Heart right ventricle (tissue), 16 donors: ENCODE results near the gene ANTXR1. TPM values are rescaled to one million over a fixed set of nuclear protein-coding genes. Genes with fewer than 3 reads are reported as not detected.

Source experiments
- ATAC-seq, 8 donors: fragments of 200-7000 bp; cut with Tn5 transposase; one replicate each; pipeline ENCODE4 v1.9.1; 2020; ENCODE audit warnings: mild to moderate bottlenecking in 8 of 8, moderate library complexity in 8 of 8, moderate number of reproducible peaks in 1 of 8
- DNase-seq, 2 donors: peaks; one replicate each; pipeline ENCODE4 v3.0.0-alpha.2; 2020
- H3K27ac ChIP-seq, 10 donors: fragments of 200-600 bp; sonication (generic) in 2 of 10; one replicate each; pipeline versions ENCODE4 v1.5.0 to v1.8.0; 2020 to 2022; ENCODE audit warnings: mild to moderate bottlenecking in 3 of 10
- H3K27me3 ChIP-seq, 7 donors: fragments of 200-600 bp; one replicate each; pipeline ENCODE4 v1.8.0; 2021 to 2022; ENCODE audit warnings: mild to moderate bottlenecking in 2 of 7
- H3K36me3 ChIP-seq, 9 donors: fragments of 200-600 bp; sonication (generic) in 1 of 9; one replicate each; pipeline versions ENCODE4 v1.5.0 to v1.8.0; 2020 to 2022; ENCODE audit warnings: mild to moderate bottlenecking in 2 of 9
- H3K4me1 ChIP-seq, 9 donors: fragments of 200-600 bp; sonication (generic) in 1 of 9; one replicate each; pipeline versions ENCODE4 v1.5.0 to v1.8.0; 2020 to 2022; ENCODE audit warnings: mild to moderate bottlenecking in 4 of 9
- H3K4me3 ChIP-seq, 10 donors: fragments of 200-600 bp; sonication (generic) in 2 of 10; one replicate each; pipeline versions ENCODE4 v1.5.0 to v1.8.0; 2020 to 2022; ENCODE audit warnings: mild to moderate bottlenecking in 7 of 10, moderate library complexity in 2 of 10
- H3K9me3 ChIP-seq, 11 donors: fragments of 200-600 bp in 10 of 11; sonication (generic) in 2 of 11; one replicate each; pipeline versions ENCODE4 v1.5.0 to v1.8.0; 2013 to 2022; ENCODE audit warnings: mild to moderate bottlenecking in 2 of 11, control low read depth in 1 of 11, moderate library complexity in 1 of 11
- CTCF ChIP-seq, 9 donors: fragments of 200-600 bp; sonication (generic) in 2 of 9; IDR thresholded peaks; one replicate each; pipeline versions ENCODE4 v1.5.0 to v1.8.0; 2021 to 2022; ENCODE audit warnings: antibody characterized with exemption in 9 of 9, mild to moderate bottlenecking in 5 of 9, moderate library complexity in 1 of 9
- WGBS, 2 donors: extraction: QIAGEN DNeasy Blood & Tissue Kit; methylation state at CpG; one replicate each; pipeline ENCODE4 v1.1.7; 2013; ENCODE audit warnings: inconsistent platforms in 1 of 2; 5-methylcytosine and 5-hydroxymethylcytosine counted together
- intact Hi-C, 10 donors: fragments of 100-400 bp; cut with DNase I; formaldehyde crosslinking; loops; one replicate each; pipeline versions ENCODE4 v1.11.1 to v1.14.2; 2022
- polyA plus RNA-seq, 2 donors: library from polyadenylated mRNA; stranded (reverse); fragments of 200-250 nt; gene quantifications; one replicate each; pipeline ENCODE4 v1.2.3, GENCODE V29; 2013
- total RNA-seq, 10 donors: library from RNA; stranded (reverse); fragmentation: NEBNext Ultra II Directional in 3 of 10; extraction: Animal tissue kit (Norgen Biotek cat#: 25700) in 3 of 10; gene quantifications; one replicate each; pipeline versions ENCODE4 v1.2.1 to v1.2.4, GENCODE V29; 2021 to 2023
- donor health status: Arrhythmogenic right ventricular cardiomyopathy.
- donor health status: ischemic (EF 13 %, LVEDD 7.1; RV severe dilation, severe dysfunction).
- donor health status: healthy with polysubstance abuse.
- donor health status: DM: no; HTN: yes; CAD: no.
- donor health status: DM: no; HTN: no; CAD: no.
- donor health status: ischemic (EF 25% LVEDD 6.9; RV normal size, moderate dysfunction).
- donor health status: ischemic (EF 25% LVEDD 5.7; RV mildly dilated, moderate dysfunction).
- donor health status: healthy.
- donor health status: DM: yes; HTN: yes; CAD: no.
- donor health status: Ischemic cardiomyopathy.
- donor health status: ischemic (EF 35%, LVEDD 5.7; RV mildly dilated, moderate dysfunction).
- donor health status: nonischemic (EF 11% LVEDD 7.7; RV severe dilation, severe dysfunction).
- donor health status: DM: yes; HTN: yes; CAD: no.
- donor health status: PGD.
- donor health status: ischemic (EF 29% LVEDD 5.4; RV normal size, mild dysfunction).
- donor health status: nonischemic (EF 23%, LVEDD 6.1; RV moderate dilation, normal function).

The ANTXR1 gene
- total and polyA plus RNA-seq, 12 donors, result 8.9 to 33.1 (median 24.1) TPM

DNA sequence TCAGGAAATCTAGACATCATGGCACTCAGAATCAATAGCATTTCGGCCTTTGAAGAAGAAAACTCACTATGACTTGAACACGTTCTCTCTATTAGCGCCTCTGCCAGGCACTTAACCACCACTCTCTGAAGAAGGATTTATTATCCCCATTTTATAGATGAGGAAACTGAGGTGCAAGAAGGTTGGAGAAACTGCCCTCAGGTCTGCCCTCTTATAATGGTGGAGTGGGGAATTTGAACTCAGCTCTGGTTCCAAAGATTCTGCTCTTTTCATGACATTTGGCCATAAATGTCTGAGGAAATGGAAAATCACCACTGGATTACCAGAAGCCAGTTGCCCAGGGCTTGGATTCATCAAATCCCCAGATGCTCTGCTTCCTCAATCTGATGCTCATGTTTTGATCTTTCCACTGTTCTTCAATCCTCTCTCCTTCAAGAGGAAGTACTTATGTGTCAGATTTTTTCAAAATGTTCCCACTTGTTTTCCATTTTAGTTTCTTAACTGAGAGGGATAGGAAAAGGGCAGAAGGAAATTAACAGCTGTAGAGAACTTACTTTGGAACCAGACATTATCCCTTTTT, 68.1 kb downstream of the ANTXR1 start:
- intact Hi-C loops, result no loop called here
- no peak for TF ChIP-seq CTCF (IDR thresholded peaks at IDR 0.05)
- Histone ChIP-seq H3K27ac (peak overlapping the region in 3 of 10 donors; percentile 46 to 79 (median 46)), H3K9me3 (no peaks in the 10 kb centered on the region), H3K4me3 (no peak overlapping the region), H3K27me3 (no peaks in the 10 kb centered on the region), H3K36me3 (peaks cover 0 to 15% (median 0%) of the 10 kb centered on the region in 9 donors), H3K4me1 (peaks cover 0 to 49% (median 17%) of the 10 kb centered on the region in 9 donors)
- no peak for DNase-seq
- ATAC-seq, result peak in 2 of 8 donors; percentile 29 to 36
- 98% methylated on average over 3 of the region's 3 CpGs for WGBS, 2 donors

DNA sequence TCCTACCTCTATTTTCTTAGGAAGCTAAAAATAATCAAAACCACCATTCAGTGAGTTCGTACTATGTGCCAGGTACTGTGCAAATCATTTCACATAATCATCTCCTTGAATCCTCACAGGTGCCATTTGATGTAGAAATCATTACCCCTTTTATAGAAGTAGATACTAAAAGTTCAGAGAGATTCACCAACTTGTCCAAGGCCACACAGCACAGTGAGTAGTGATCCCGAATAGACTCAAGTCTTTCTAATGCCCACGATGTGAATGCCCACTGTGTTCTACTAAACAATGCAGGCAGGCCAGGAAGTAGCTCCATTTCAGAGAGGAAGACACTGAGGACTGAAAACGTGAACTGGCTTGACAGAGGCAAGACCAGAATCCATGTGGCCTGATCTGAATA, 68.8 kb downstream of the ANTXR1 start:
- Histone ChIP-seq H3K4me3 (no peak overlapping the region), H3K27ac (peak overlapping the region in 3 of 10 donors; percentile 11 to 79 (median 27)), H3K27me3 (no peaks in the 10 kb centered on the region), H3K4me1 (peaks cover 0 to 49% (median 21%) of the 10 kb centered on the region in 9 donors), H3K9me3 (no peaks in the 10 kb centered on the region), H3K36me3 (peaks cover 0 to 12% (median 0%) of the 10 kb centered on the region in 9 donors)
- ATAC-seq (no peak), DNase-seq (no peak)
- intact Hi-C loops, result no loop called here
- TF ChIP-seq CTCF (IDR thresholded peaks at IDR 0.05), result no peak
- 86 to 90% methylated on average over 4 of the region's 4 CpGs for WGBS, 2 donors

DNA sequence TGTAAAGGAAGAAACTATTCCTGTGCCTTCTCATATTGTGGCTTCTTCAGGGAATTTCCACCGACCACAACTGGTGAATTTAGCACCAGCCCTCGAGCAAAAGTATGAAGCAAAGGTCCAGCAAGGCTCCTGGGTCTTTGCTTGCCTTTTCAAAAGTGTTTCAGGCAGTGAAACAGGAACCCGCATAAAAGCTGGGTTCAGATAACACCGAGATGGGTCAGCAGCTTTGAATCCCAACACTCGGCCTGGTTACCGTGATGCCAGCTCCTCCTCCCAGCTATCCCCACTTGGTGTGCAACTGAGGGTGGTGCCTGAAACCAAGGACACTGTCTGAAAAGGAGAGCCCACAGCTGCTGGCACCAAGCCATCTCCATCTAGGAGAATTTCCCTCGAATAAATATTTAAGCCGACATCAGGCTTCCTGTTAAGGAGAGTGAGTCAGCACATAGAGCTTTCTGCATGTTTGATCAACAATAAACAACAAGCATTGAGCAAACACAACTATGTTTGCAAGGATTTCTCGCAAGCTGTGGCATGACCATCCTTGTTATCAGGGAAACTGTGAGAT, 69.5 kb downstream of the ANTXR1 start:
- Histone ChIP-seq H3K36me3 (peaks cover 0 to 10% (median 0%) of the 10 kb centered on the region in 9 donors), H3K27me3 (no peaks in the 10 kb centered on the region), H3K9me3 (no peaks in the 10 kb centered on the region), H3K4me1 (peaks cover 0 to 49% (median 22%) of the 10 kb centered on the region in 9 donors), H3K27ac (peak overlapping the region in 3 of 10 donors; percentile 11 to 79 (median 27)), H3K4me3 (no peak overlapping the region)
- intact Hi-C loops, result no loop called here
- no peak for TF ChIP-seq CTCF (IDR thresholded peaks at IDR 0.05)
- 52% methylated on average over 9 of the region's 9 CpGs for WGBS, 2 donors
- peak in 5 of 8 donors; percentile 9 to 37 (median 20) for ATAC-seq
- DNase-seq, result peak; percentile 23 to 32

DNA sequence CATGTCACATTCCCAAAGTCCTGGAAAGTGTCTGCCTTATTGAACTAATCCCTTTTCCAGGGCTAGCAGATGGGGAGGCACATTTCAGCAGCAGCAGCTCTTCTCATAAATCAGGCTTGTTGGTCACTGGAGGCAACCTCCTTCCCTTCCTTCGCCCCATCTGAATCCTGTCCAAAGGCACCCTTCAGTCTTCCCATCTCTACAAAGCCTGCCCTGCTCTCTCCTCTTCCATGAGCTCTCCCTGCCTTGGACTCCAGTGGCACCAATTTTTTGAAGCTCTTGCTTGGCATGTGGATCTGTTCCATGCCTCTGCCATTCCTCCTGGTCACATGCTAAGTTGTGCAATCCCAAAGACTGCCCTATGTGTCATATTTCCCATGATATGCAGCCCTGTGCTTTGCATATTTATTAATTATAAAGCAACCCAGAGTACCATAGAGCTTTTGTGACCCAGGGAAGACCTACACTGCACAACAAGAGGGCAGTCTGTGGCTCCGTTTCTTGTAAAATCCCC, 70.3 kb downstream of the ANTXR1 start:
- Histone ChIP-seq H3K9me3 (no peaks in the 10 kb centered on the region), H3K36me3 (peaks cover 0 to 4% (median 0%) of the 10 kb centered on the region in 9 donors), H3K27ac (peak overlapping the region in 2 of 10 donors; percentile 27 to 79), H3K27me3 (no peaks in the 10 kb centered on the region), H3K4me3 (no peak overlapping the region), H3K4me1 (peaks cover 0 to 56% (median 22%) of the 10 kb centered on the region in 9 donors)
- intact Hi-C loops, result no loop called here
- ATAC-seq (peak in 6 of 8 donors; percentile 43 to 67 (median 64)), DNase-seq (no peak)
- 85% methylated on average over 2 of the region's 2 CpGs for WGBS, 2 donors
- no peak for TF ChIP-seq CTCF (IDR thresholded peaks at IDR 0.05)
